UCSD-AML1 (cell line): ENCODE results near the gene ST3GAL3.

ENCODE experiments used
- DNase-seq: peaks from one replicate; lab custom pipeline; 2025; ENCODE audit not compliant: unreplicated experiment; lab: John Stamatoyannopoulos, UW

Gene ST3GAL3

GRCh38 chr1:43873851-43874250, 166.5 kb downstream of the ST3GAL3 start:
- DNase-seq, result no peak

GRCh38 chr1:43874716-43875115, 167.4 kb downstream of the ST3GAL3 start:
- DNase-seq, result no peak

- DNase-seq, result no peak
These were observed 168.0 kb downstream of the ST3GAL3 start for GRCh38 chr1:43875331-43875730.

GRCh38 chr1:43877101-43877500, 169.8 kb downstream of the ST3GAL3 start:
- no peak for DNase-seq

GRCh38 chr1:43878440-43878839, 171.1 kb downstream of the ST3GAL3 start:
- no peak for DNase-seq

GRCh38 chr1:43878854-43879253, 171.5 kb downstream of the ST3GAL3 start:
- no peak for DNase-seq

GRCh38 chr1:43879414-43879813, 172.1 kb downstream of the ST3GAL3 start:
- DNase-seq, result no peak

GRCh38 chr1:43879996-43880395, 172.7 kb downstream of the ST3GAL3 start:
- DNase-seq, result no peak

- no peak for DNase-seq
These were observed 173.3 kb downstream of the ST3GAL3 start for GRCh38 chr1:43880604-43881003.

- peak; percentile 88 for DNase-seq
These were observed 174.1 kb downstream of the ST3GAL3 start for GRCh38 chr1:43881415-43881814.

- no peak for DNase-seq
These were observed 175.4 kb downstream of the ST3GAL3 start for GRCh38 chr1:43882763-43883162.

GRCh38 chr1:43883321-43883720, 176.0 kb downstream of the ST3GAL3 start:
- no peak for DNase-seq

GRCh38 chr1:43885279-43885801, 178.0 kb downstream of the ST3GAL3 start:
- DNase-seq, result no peak

GRCh38 chr1:43887748-43888147, 180.4 kb downstream of the ST3GAL3 start:
- DNase-seq, result no peak

- no peak for DNase-seq
These were observed 183.5 kb downstream of the ST3GAL3 start for GRCh38 chr1:43890815-43891214.

- no peak for DNase-seq
These were observed 185.7 kb downstream of the ST3GAL3 start for GRCh38 chr1:43893006-43893405.

GRCh38 chr1:43898981-43899380, 191.6 kb downstream of the ST3GAL3 start:
- no peak for DNase-seq

GRCh38 chr1:43900386-43900785, 193.1 kb downstream of the ST3GAL3 start:
- no peak for DNase-seq

GRCh38 chr1:43901196-43901961, 194.0 kb downstream of the ST3GAL3 start:
- DNase-seq, result no peak

- DNase-seq, result no peak
These were observed 194.9 kb downstream of the ST3GAL3 start for GRCh38 chr1:43902058-43902831.

GRCh38 chr1:43904660-43905551, 197.6 kb downstream of the ST3GAL3 start:
- DNase-seq, result no peak
